AG08396 (cell line): ENCODE measurements around the gene HLA-DRB5.
"Not testable (repeated sequence)": the region's sequence is repeated elsewhere in the genome, so short reads cannot be mapped to it uniquely, and the experiment has no call there.

Experiments used
- DNase-seq: peaks from one replicate; pipeline ENCODE4 v3.0.0; 2012; ENCODE audit warnings: low spot score, mixed read lengths

Gene HLA-DRB5

DNA sequence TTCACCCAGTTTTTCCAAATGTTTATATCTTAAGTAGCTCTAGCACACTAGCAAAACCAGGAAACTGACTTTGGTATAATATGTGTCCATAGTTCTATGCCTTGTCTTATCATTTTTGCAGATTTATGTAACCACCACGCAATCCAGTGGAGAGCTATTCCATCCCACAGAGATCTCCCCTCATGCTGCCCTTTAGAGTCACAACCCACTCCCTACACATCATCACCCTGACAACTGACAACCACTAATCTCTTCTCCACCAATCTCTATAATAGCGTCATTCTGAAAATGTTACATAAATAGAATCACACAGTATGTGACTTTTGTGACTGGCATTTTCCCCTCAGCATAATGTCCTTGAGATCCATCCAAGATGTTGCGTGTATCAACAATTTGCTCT is 29.1 kb downstream of the HLA-DRB5 start:
- DNase-seq, result no peak

DNA sequence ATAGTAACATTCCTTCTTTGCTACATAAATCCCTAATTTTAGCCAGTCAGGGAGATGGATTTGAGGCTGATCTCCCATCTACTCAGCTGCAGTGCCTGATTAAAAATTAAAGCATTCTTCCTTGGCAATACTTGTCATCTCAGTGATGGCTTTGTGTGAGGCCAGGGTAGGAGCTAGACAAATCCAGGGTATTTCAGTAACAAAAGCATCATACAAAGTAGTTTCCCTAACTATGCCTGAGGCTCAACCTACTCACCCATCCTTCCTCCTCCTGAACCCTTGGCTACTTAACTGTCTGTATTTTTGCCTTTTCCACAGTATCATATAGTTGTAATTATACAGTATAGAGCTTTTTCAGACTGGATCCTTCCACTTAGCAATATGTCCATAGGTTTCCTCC is 37.7 kb downstream of the HLA-DRB5 start:
- DNase-seq, result no peak

DNA sequence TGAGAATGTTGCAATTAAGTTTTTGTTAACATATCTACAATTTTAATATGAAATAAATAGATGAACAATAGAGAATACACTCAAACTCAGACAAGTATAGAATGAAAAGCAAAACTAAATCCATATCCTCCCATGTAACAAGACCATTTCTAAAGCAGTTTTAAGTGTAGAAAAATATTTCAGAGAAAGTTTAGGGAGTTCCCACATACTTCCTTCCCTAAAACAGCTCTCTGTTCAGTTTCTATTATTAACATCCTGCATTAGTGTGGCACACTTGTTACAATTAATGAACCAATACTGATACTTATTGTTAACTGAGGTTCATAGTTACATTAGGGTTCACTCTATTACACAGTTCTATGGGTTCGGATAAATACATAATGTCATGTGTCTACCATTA is 38.4 kb downstream of the HLA-DRB5 start:
- no peak for DNase-seq

DNA sequence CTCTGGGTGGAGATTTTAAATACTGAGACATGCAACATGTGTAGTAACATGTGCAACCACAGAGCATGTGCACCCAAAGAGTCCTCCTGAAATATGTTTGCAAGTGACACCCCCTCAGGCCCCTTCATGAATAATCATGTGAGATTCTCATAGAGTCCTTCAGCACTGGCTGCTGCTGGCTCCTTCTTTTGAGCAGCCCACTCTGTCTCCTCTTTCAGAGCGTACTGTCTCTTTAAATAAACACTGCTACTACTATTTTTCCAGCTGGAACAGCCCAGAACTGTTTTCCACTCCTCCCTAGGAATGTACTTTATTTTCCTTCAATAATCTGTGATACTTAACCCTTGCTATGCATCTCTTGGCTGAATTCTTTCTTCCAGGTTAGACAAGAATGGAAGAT is 42.0 kb downstream of the HLA-DRB5 start:
- no peak for DNase-seq

DNA sequence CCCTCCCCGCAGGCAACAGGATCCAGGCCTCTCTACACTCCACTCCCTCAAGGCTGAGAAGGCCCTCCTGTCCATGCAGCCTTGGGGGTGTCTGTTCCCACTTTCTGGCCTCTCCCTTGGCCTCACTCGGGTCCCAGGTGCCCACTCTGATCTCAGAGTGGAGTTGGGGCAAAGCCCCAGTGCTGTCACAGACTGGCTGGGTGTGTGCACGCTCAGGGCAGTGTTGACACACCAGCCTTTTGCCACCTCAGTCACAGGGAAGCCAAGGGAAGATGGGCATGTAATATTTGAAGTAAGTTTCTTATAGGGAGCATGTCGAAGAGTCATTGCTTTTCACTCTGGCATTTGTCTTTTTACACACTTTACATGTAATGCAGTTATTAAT is 45.5 kb downstream of the HLA-DRB5 start:
- no peak for DNase-seq

DNA sequence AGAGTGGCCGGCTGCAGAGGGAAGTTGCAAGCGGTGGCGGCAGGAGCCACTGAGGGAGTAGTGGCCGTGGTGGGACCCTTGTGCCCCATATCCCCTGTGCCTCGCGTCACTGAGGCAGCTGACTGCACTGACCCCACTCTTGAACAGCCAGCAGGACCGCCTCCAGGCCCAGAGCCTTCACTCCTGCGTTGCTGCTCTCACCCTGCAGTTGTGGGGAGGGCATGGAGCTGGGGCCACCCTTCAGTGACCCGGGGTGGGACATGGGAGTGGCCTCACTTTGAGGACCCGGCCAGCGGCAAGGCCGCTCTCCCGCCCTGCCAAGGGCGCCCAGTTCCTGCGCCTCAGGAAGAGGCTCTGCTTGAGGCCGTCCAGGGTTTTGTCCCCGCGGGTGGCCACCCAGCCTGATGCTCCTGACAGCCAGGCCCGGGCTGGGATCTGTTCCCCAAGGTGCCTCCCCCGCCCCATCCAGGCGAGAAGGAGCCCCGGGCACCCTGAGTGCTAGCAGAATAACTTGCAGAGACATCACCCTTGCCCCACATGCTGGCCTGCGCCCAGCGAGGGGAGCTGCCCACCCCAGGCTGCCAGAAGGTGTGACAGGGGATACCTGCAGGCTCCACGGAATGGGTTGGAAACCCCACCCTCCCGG is 46.0 kb downstream of the HLA-DRB5 start:
- DNase-seq, result no peak

DNA sequence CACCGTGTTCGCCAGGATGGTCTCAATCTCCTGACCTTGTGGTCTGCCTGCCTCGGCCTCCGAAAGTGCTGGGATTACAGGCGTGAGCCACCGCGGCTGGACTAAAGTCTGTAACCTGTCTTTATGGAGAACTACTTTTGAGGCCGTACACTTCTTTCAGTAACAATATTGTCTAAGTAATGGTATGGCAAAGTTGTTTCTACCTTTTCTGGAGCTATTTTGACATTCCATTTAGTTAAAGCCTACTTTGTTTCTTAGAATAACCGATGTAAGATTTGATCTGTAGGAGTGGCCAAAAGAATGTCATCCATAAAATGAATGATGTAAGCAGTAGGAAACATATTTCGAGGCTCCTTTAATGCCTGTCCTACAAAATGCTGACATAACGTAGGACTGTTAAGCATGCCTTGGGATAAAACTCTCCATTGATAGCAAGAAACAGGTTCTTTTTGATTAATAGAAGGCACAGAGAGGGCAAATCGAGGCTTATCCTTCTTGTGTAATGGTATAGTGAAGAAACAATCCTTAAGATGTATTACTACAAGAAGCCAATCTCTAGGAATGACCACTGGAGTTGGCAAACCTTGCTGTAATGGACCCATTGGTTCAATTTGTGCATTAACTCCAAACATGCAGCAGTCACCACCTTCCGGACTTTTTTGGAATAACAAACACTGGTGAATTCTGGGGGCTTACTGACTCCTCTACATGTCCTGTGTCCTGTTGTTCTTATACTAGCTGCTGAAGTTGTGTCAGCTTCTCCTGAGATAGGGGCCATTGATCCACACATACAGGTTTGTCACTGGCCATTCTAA is 54.5 kb downstream of the HLA-DRB5 start:
- no peak for DNase-seq

DNA sequence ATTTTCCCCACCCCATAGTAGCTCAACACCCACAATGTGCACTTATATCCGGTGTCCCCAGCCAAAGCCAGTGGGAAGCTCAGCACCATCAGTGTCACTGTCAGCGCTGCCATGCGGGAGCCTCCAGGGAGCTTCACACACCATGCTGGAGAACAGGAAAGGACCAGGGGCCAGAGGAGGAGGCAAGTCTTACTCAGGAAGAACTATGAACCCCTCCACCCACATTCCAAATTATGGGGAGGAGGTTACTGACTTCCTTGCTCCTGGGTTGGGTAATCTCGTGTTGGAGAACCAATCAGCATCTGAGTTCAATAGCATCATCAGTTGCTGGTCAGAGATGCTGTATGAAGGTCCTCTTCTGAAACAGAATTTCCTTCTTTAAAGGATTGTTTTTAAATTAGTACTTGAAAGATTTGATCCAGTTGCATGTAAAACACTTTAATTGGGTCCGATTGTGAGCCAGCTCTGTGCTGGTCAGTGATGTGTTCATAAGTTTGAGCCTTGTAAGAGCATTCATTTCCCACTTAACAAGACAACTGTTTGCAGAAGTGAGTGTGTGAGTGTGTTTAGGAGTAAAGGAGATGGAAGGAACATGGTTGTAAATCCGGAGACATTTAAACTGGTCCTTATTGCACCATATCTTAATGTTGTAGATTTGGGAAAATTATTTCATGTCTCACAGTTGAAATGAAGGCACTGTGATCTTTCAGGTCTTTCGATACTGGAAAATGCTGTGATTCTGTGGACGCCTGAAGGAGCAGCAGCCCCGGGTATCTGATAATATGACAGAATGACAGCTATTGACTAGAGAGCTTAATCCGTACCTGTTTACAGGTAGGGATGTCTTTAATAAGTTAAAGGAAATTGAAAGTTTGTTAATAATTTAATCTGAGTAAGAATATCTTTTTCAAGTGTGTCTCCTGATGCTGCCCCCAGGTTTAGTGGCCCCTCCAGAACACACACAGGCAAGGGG is 56.4 kb downstream of the HLA-DRB5 start:
- not testable (repeated sequence) for DNase-seq

DNA sequence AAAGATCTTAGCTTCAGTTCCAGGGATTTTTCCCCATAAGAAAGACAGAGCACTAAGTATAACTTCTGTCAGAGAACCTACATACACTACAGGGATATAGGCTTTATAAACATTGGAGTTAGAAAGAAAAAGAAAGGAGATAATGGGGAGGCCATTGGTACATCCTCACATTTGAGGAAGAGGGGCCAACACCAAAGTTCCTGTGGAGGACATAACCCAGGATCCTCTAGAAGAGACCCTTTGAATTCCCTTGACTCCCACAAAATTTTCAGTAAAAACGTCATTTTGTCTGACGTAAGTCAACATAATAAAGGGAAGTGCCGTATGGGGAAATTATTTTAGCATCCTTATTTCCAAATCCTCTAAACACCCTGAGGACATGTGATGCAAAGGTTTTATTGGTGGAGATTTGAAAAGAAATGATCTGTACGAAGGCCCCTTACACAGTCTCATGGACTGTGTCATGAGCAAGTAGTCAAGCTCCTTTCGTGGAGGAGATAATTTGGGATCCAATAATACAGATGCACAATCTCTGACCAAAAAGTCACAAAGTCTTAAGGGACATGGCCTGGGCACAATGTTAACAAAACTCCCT is 57.2 kb downstream of the HLA-DRB5 start:
- DNase-seq, result no peak

DNA sequence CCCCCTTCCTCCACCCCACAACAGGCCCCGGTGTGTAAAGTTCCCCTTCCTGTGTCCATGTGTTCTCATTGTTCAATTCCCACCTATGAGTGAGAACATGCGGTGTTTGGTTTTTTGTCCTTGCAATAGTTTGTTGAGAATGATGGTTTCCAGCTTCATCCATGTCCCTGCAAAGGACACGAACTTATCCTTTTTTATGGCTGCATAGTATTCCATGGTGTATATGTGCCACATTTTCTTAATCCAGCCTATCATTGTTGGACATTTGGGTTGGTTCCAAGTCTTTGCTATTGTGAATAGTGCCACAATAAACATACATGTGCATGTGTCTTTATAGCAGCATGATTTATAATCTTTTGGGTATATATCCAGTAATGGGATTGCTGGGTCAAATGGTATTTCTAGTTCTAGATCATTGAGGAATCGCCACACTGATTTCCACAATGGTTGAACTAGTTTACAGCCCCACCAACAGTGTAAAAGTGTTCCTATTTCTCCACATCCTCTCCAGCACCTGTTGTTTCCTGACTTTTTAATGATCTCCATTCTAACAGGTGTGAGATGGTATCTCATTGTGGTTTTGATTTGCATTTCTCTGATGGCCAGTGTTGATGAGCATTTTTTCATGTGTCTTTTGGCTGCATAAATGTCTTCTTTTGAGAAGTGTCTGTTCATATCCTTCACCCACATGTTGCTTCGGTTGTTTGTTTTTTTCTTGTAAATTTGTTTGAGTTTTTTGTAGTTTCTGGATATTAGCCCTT is 62.2 kb downstream of the HLA-DRB5 start:
- DNase-seq, result not testable (repeated sequence)
